DND-41 (cell line): ENCODE data around the gene CIT.

ENCODE experiments used
- ATAC-seq: fragments of 200-7000 bp; cut with Tn5 transposase; 3 replicates; pipeline ENCODE4 v1.9.1; 2021; ENCODE audit warnings: low read depth; ENCODE audit not compliant: insufficient read depth
- DNase-seq: peaks from one replicate; pipeline ENCODE4 v3.0.0-alpha.2; 2020
- H2AFZ ChIP-seq: 2 replicates; pipeline ENCODE4 v1.6.0; 2012; ENCODE audit warnings: low read depth, low read length
- H3K27ac ChIP-seq: 2 replicates; pipeline ENCODE4 v1.5.1; 2012; ENCODE audit warnings: low read length, inconsistent platforms
- H3K27me3 ChIP-seq: fragments of 200-600 bp; sonication (generic); 2 replicates; pipeline ENCODE4 v1.6.0; 2012; ENCODE audit warnings: low read length, mild to moderate bottlenecking, inconsistent platforms; ENCODE audit not compliant: insufficient read depth, poor library complexity
- H3K36me3 ChIP-seq: 2 replicates; pipeline ENCODE4 v1.5.1; 2012; ENCODE audit warnings: low read length, inconsistent platforms; ENCODE audit not compliant: insufficient read depth
- H3K4me1 ChIP-seq: 2 replicates; pipeline ENCODE4 v1.5.1; 2012; ENCODE audit warnings: mild to moderate bottlenecking, low read length; ENCODE audit not compliant: insufficient read depth
- H3K4me2 ChIP-seq: 2 replicates; pipeline ENCODE4 v1.6.0; 2012; ENCODE audit warnings: mild to moderate bottlenecking, moderate library complexity, low read length, inconsistent platforms; ENCODE audit not compliant: insufficient read depth
- H3K4me3 ChIP-seq, 2 experiments: fragments of 200-600 bp in 1 of 2; shearing (Covaris generic) in 1 of 2; 2 replicates each; pipeline ENCODE4 v1.5.1; 2012 to 2016; ENCODE audit warnings: inconsistent platforms in 2 of 2, low read length in 2 of 2, mild to moderate bottlenecking in 2 of 2, low read depth in 1 of 2, moderate library complexity in 1 of 2
- H3K79me2 ChIP-seq: 2 replicates; pipeline ENCODE4 v1.6.0; 2012; ENCODE audit warnings: low read length, inconsistent platforms; ENCODE audit not compliant: insufficient read depth
- H3K9ac ChIP-seq: 2 replicates; pipeline ENCODE4 v1.6.0; 2012; ENCODE audit warnings: low read depth, mild to moderate bottlenecking, inconsistent platforms, low read length, moderate library complexity
- H3K9me3 ChIP-seq: 2 replicates; pipeline ENCODE4 v1.5.1; 2012; ENCODE audit warnings: low read length, moderate library complexity, mild to moderate bottlenecking, inconsistent platforms; ENCODE audit not compliant: insufficient read depth, severe bottlenecking
- H4K20me1 ChIP-seq: 2 replicates; pipeline ENCODE4 v1.6.0; 2012; ENCODE audit warnings: low read length; ENCODE audit not compliant: insufficient read depth
- CTCF ChIP-seq: IDR thresholded peaks from 2 replicates; pipeline ENCODE4 v1.5.1; 2012; ENCODE audit warnings: borderline replicate concordance, low read length, moderate library complexity, mild to moderate bottlenecking; ENCODE audit not compliant: poor library complexity, severe bottlenecking; ENCODE audit errors: extremely low read depth
- EZH2 ChIP-seq: IDR thresholded peaks from 3 replicates; pipeline ENCODE4 v1.6.1; 2012; ENCODE audit warnings: borderline replicate concordance, low read depth, mild to moderate bottlenecking, moderate library complexity, low read length, inconsistent platforms; ENCODE audit not compliant: severe bottlenecking

Gene CIT

DNA sequence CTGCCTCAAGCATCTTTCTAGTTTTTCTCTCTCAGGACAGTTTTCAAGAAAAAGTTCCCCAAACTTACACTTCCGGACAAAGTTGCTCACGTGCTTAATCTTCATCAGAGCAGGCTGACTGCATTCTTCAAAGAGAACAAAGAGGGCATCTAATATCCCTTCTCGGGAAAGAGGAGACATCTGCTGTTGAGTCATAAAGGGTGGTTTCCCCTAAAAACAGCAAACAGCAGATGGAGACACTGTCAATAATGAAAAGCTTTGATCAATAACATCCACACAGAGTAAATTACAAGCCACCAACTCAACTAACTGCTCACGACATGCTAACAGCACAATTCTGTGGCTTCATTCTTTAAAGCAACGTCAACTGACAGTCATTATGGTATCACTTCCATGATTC, 8.1 kb downstream of the CIT start:
- Histone ChIP-seq H3K27me3 (no peaks in the 10 kb centered on the region), H3K27ac (no peak overlapping the region), H3K4me1 (0 out of 2 replicates have a peak, but pooled peaks cover 2% of the 10 kb centered on the region), H3K9me3 (no peaks in the 10 kb centered on the region), H3K79me2 (peaks cover 36% of the 10 kb centered on the region), H3K36me3 (peaks cover 92% of the 10 kb centered on the region), H4K20me1 (no peaks in the 10 kb centered on the region), H3K4me3 (no peak overlapping the region), H2AFZ (no peak overlapping the region), H3K9ac (no peak overlapping the region), H3K4me2 (no peak overlapping the region)
- DNase-seq: no peak
- ATAC-seq: no peak
- TF ChIP-seq EZH2 (no peak), CTCF (no peak)

- no peak overlapping the region for H3K4me2 ChIP-seq
- TF ChIP-seq CTCF (no peak), EZH2 (no peak)
- H3K9ac ChIP-seq: no peak overlapping the region
- ATAC-seq (no peak), DNase-seq (no peak)
- H3K36me3 ChIP-seq: peaks cover 87% of the 10 kb centered on the region
- no peaks in the 10 kb centered on the region for H3K4me1 ChIP-seq
- H3K9me3 ChIP-seq: no peaks in the 10 kb centered on the region
- peaks cover 8% of the 10 kb centered on the region; the same call in 1 of the 2 replicates for H4K20me1 ChIP-seq
- H3K27me3 ChIP-seq: no peaks in the 10 kb centered on the region
- no peak overlapping the region for H2AFZ ChIP-seq
- no peak overlapping the region for H3K4me3 ChIP-seq
- peaks cover 58% of the 10 kb centered on the region for H3K79me2 ChIP-seq
- no peak overlapping the region for H3K27ac ChIP-seq
Observed at GRCh38 chr12:119864591-119864990, 12.5 kb downstream of the CIT start.

DNA sequence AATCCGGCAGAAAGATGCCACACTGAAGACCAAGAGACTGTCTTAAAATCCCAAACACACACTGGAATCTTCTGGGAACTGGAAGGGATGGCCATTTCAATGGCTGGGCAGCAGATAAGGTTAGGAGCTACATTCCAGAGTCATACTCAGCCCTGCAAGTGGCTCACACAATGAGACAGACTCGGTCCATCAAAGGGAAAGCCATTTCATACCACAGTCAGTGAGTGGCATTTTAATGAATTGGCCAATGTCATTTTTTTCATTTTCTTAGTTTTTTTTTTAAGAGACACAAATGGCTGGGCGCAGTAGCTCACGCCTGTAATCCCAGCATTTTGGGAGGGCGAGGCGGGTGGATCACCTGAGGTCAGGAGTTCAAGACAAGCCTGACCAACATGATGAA, 17.9 kb downstream of the CIT start:
- H3K36me3 ChIP-seq: peaks cover 86% of the 10 kb centered on the region
- peaks cover 26% of the 10 kb centered on the region; the same call in 1 of the 2 replicates for H4K20me1 ChIP-seq
- H3K9ac ChIP-seq: no peak overlapping the region
- ATAC-seq (no peak), DNase-seq (no peak)
- H3K4me1 ChIP-seq: no peaks in the 10 kb centered on the region
- H3K4me3 ChIP-seq: no peak overlapping the region
- no peaks in the 10 kb centered on the region for H3K9me3 ChIP-seq
- no peaks in the 10 kb centered on the region for H3K27me3 ChIP-seq
- peaks cover 77% of the 10 kb centered on the region for H3K79me2 ChIP-seq
- H3K4me2 ChIP-seq: no peak overlapping the region
- TF ChIP-seq CTCF: no peak
- no peak for TF ChIP-seq EZH2
- H2AFZ ChIP-seq: no peak overlapping the region
- no peak overlapping the region for H3K27ac ChIP-seq
